Ishikawa (cell line): ENCODE results near the gene OPCML.

ENCODE experiments used
- CEBPB ChIP-seq: IDR thresholded peaks from 2 replicates; pipeline ENCODE4 v1.6.1; 2012
- CREB1 ChIP-seq: IDR thresholded peaks from 2 replicates; pipeline ENCODE4 v1.6.1; 2012; ENCODE audit warnings: low read depth
- EGR1 ChIP-seq: IDR thresholded peaks from 2 replicates; pipeline ENCODE4 v1.6.1; 2012
- EP300 ChIP-seq: IDR thresholded peaks from 2 replicates; pipeline ENCODE4 v1.6.1; 2012; ENCODE audit warnings: borderline replicate concordance
- FOXM1 ChIP-seq: IDR thresholded peaks from 2 replicates; pipeline ENCODE4 v1.6.1; 2012; ENCODE audit warnings: low read depth, borderline replicate concordance
- NFIC ChIP-seq: IDR thresholded peaks from 2 replicates; pipeline ENCODE4 v1.6.1; 2012
- RAD21 ChIP-seq: IDR thresholded peaks from 2 replicates; pipeline ENCODE4 v1.6.1; 2012; ENCODE audit warnings: low read depth
- TAF1 ChIP-seq: IDR thresholded peaks from 2 replicates; pipeline ENCODE4 v1.6.1; 2012; ENCODE audit warnings: low read depth, mild to moderate bottlenecking
- TCF12 ChIP-seq: IDR thresholded peaks from 2 replicates; pipeline ENCODE4 v1.6.1; 2012; ENCODE audit warnings: low read depth
- TEAD4 ChIP-seq: IDR thresholded peaks from 2 replicates; pipeline ENCODE4 v1.6.1; 2012
- YY1 ChIP-seq: IDR thresholded peaks from 2 replicates; pipeline ENCODE4 v1.6.1; 2012; ENCODE audit warnings: low read depth
- ZBTB7A ChIP-seq: IDR thresholded peaks from 2 replicates; pipeline ENCODE4 v1.6.1; 2012; ENCODE audit warnings: low read depth
- TF ChIP-seq, protein P1 (sequence below): IDR thresholded peaks from 2 replicates; pipeline ENCODE4 v1.6.1; 2012; ENCODE audit warnings: low read depth, mild to moderate bottlenecking
- TF ChIP-seq, protein P2 (sequence below): IDR thresholded peaks from 2 replicates; pipeline ENCODE4 v1.6.1; 2012
- TF ChIP-seq, protein P3 (sequence below): IDR thresholded peaks from 2 replicates; pipeline ENCODE4 v1.6.1; 2012

The OPCML gene

DNA sequence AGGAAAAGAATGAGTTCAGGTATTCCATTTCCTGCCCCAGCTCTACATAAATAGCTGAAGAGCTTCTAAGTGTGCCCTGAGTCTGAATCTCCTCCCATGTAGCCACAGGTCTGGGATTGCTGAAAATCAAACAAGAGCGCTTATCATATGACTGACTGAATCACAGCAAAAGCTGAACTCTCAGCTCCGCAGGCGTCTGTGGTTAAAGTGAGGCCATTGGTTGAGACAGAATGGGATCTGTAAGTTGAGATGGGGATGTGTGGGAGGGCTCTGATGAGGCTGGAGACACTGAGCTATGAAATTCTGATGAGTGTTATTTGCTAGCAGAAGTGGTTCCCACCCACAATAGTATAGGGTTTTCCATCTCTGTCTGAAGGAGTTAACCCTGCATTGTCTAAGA lies 637.0 kb downstream of the OPCML start:
- TF ChIP-seq NFIC (no peak), ZBTB7A (no peak), TAF1 (no peak), TCF12 (no peak), CEBPB (no peak), CREB1 (no peak), RAD21 (no peak), EP300 (no peak), EGR1 (no peak)
- TF ChIP-seq, protein P1, sequence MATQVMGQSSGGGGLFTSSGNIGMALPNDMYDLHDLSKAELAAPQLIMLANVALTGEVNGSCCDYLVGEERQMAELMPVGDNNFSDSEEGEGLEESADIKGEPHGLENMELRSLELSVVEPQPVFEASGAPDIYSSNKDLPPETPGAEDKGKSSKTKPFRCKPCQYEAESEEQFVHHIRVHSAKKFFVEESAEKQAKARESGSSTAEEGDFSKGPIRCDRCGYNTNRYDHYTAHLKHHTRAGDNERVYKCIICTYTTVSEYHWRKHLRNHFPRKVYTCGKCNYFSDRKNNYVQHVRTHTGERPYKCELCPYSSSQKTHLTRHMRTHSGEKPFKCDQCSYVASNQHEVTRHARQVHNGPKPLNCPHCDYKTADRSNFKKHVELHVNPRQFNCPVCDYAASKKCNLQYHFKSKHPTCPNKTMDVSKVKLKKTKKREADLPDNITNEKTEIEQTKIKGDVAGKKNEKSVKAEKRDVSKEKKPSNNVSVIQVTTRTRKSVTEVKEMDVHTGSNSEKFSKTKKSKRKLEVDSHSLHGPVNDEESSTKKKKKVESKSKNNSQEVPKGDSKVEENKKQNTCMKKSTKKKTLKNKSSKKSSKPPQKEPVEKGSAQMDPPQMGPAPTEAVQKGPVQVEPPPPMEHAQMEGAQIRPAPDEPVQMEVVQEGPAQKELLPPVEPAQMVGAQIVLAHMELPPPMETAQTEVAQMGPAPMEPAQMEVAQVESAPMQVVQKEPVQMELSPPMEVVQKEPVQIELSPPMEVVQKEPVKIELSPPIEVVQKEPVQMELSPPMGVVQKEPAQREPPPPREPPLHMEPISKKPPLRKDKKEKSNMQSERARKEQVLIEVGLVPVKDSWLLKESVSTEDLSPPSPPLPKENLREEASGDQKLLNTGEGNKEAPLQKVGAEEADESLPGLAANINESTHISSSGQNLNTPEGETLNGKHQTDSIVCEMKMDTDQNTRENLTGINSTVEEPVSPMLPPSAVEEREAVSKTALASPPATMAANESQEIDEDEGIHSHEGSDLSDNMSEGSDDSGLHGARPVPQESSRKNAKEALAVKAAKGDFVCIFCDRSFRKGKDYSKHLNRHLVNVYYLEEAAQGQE = no peak
- TF ChIP-seq, protein P2, sequence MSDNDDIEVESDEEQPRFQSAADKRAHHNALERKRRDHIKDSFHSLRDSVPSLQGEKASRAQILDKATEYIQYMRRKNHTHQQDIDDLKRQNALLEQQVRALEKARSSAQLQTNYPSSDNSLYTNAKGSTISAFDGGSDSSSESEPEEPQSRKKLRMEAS = no peak

DNA sequence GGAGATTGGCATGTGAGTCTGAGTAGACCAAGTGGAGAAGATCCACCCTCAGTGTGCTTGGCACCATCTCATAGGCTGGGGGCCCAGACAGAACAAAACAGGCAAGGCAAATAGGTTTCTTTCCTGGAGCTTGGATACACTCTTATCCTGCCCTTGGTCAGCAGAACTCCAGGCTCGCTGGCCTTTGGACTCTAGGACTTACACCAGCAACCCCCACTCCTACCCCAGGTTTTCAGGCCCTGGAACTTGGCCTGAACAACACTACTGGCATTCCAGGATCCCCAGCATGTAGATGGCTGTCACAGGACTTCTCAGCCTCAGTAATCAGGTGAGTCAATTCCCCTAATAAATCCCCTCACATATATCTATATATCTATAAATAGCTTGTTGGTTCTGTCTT lies 637.7 kb downstream of the OPCML start:
- TF ChIP-seq ZBTB7A = no peak
- no peak for TF ChIP-seq CEBPB
- TF ChIP-seq EGR1 = no peak
- TF ChIP-seq CREB1 = no peak
- TF ChIP-seq, protein P2 = no peak
- no peak for TF ChIP-seq NFIC

DNA sequence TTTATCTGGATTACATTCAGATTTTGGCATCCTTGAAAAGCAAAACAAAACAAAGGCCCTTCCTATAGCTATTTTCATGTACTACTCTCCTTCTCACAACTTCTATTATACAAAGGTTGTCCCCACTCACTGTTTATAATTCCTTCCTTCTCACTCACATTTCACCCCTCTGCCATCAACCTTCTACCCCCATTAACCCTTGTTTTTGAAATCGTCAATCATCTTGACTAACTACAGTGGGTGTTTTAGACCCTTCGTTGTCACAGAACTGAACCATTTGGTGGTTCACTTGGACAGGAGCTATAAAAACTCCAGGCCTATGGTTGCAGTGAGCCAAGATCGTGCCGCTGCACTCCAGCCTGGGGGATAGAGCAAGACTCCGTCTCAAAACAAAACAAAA lies 639.4 kb downstream of the OPCML start:
- TF ChIP-seq, protein P2 = no peak

DNA sequence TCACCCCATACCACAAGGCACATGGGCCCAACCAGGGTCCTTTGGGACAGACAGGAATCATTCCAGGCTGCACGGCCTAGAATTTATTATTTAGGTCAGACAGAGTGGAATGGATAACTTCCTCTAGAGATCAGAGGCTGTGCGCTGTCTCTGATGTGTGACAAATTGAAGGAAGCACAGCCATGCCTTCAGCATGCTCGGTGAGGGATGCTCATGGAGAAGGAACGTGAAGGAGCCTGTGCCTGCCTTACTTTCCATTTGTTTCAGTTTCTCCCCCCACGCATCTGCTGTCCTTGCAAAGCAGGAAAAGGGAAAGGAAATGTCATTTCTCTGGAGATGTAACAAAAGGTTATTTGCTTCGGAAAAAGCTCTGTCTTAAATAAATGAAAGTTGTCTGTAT lies 644.1 kb downstream of the OPCML start:
- TF ChIP-seq TEAD4 (no peak), CREB1 (no peak), YY1 (no peak), RAD21 (no peak), ZBTB7A (no peak), NFIC (no peak)

DNA sequence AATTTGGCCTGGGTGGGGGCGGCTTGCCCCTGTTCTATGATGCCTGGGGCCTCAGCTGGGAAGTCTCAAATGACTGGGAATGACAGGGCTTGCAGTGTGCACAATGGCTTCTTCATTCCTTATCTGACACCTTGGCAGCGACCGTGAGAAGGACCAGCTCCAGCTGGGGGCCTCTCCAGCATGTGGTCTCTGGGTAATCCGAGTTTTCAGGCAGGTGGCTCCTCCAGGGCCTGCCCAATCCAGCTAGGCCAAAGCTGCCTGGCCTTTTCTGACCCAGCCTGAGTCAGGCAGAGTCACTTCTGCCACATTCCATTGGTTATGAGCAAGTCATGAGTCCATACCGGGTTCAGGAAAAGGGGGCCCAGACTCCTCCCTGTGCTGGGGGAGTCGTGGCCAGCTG lies 646.0 kb downstream of the OPCML start:
- TF ChIP-seq, protein P3, sequence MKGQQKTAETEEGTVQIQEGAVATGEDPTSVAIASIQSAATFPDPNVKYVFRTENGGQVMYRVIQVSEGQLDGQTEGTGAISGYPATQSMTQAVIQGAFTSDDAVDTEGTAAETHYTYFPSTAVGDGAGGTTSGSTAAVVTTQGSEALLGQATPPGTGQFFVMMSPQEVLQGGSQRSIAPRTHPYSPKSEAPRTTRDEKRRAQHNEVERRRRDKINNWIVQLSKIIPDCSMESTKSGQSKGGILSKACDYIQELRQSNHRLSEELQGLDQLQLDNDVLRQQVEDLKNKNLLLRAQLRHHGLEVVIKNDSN = no peak
- no peak for TF ChIP-seq FOXM1
- TF ChIP-seq TCF12 = no peak

DNA sequence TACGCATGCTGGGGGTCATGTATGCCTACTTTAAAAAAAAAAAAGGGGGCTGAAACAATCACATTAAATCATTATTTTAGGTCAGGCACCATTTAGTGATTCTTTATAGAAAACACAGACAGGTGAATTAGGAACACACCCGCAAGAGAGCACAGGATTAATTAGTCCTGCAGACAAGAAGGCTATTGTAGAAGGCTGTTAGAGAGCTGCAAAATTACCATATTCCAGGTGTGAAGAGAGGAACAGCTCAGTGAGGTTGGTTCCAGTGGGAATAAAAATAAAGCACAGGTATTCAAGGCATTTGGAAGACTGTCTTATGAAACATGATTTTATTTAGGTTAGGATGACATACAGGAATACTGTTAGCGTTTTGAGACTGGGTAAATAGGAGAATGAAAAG lies 649.1 kb downstream of the OPCML start:
- TF ChIP-seq NFIC (no peak), YY1 (no peak), TCF12 (no peak), ZBTB7A (no peak), TAF1 (no peak), FOXM1 (no peak), RAD21 (no peak), TEAD4 (no peak), EP300 (no peak)
- TF ChIP-seq, protein P1 = no peak
- TF ChIP-seq, protein P2 = no peak
- TF ChIP-seq, protein P3 = no peak

DNA sequence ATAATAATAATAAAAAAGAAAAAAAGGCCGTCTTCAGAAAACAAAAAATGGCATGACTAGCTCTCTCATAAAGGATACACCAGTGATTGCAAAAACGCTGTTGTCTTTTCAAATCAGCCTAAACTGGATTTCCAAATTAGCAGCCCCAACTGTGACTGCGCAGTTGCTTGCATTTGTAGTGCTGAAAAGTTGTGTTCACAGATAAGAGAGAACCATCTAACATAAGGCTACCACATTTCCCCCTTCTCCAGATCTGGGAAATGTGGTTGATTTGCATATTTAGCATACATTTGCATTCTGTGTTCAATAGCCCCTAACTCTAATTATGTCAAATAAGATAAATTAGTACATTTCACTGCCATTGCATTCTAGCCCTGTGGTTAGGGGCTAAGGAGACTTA lies 650.7 kb downstream of the OPCML start:
- no peak for TF ChIP-seq EP300
